GM23248 (cell line): ENCODE data around the gene UBN2.

Experiments
- EZH2 ChIP-seq: fragments of 200-600 bp; sonication (generic); IDR thresholded peaks from 2 replicates; pipeline ENCODE4 v1.6.1; 2018; ENCODE audit warnings: antibody characterized with exemption, mild to moderate bottlenecking; ENCODE audit not compliant: insufficient read depth, poor library complexity, severe bottlenecking
- EZH2phosphoT487 ChIP-seq: fragments of 200-600 bp; sonication (generic); IDR thresholded peaks from 2 replicates; pipeline ENCODE4 v1.6.1; 2018; ENCODE audit warnings: antibody characterized with exemption, moderate library complexity, mild to moderate bottlenecking, low read depth; ENCODE audit not compliant: insufficient read depth

DNA sequence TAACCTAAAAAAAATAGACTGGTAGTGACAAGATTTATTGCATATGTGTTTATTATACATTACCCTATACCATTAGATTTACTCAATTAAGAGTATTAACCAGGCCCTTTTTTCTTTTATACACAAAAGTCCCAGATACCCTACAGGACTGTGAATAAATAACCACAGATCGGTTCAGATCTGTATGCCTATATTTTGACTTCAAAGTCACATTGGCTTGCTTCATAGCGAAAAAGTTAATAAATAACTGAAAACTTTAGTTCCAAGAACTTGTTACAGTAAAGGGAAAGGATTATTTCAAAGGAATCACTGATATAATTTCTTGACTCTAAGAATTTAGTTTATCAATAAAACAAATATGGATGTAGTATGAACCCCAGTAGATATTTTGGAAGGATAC, 68.3 kb downstream of the UBN2 start:
- TF ChIP-seq EZH2phosphoT487 (no peak), EZH2 (no peak)
